Panc1 (cell line): Measurements from ENCODE around the gene GALC. TPM values are rescaled to one million over a fixed set of nuclear protein-coding genes. Genes with fewer than 3 reads are reported as not detected.

Source experiments
- ATAC-seq: fragments of 200-7000 bp; cut with Tn5 transposase; 2 replicates; pipeline ENCODE4 v1.9.1; 2020; ENCODE audit warnings: mild to moderate bottlenecking, moderate library complexity
- BruUV-seq: library from RNA; stranded (reverse); fragments of 400-500 nt; replicated peaks from 2 replicates; lab custom pipeline; 2021; lab: Mats Ljungman, UMichigan
- CTCF ChIA-PET: fragments of 300-600 bp; sonication (Branson Sonifier 250); formaldehyde crosslinking; loops from one replicate; lab custom pipeline; 2022; ENCODE audit warnings: antibody characterized with exemption; lab: Charles Lee
- POLR2A ChIA-PET: fragments of 300-600 bp; sonication (Branson Sonifier 250); formaldehyde crosslinking; loops from one replicate; lab custom pipeline; 2022; ENCODE audit warnings: antibody characterized with exemption; lab: Charles Lee
- DNase-seq: peaks from one replicate; pipeline ENCODE4 v3.0.0-alpha.2; 2010; ENCODE audit warnings: low read depth, low spot score
- H3K27ac ChIP-seq: 2 replicates; pipeline ENCODE4 v1.5.1; 2011; ENCODE audit warnings: mild to moderate bottlenecking, low read length, inconsistent platforms
- H3K27me3 ChIP-seq: fragments of 200-500 bp; sonication (Bioruptor generic); 2 replicates; pipeline ENCODE4 v1.6.0; 2014; ENCODE audit warnings: low read length, inconsistent platforms; ENCODE audit not compliant: control insufficient read depth, insufficient read depth
- H3K36me3 ChIP-seq: fragments of 200-500 bp; sonication (Bioruptor generic); 2 replicates; pipeline ENCODE4 v1.5.1; 2014; ENCODE audit warnings: inconsistent platforms, mild to moderate bottlenecking, low read length, moderate library complexity; ENCODE audit not compliant: control insufficient read depth, insufficient read depth
- H3K4me1 ChIP-seq: 2 replicates; pipeline ENCODE4 v1.5.1; 2011; ENCODE audit warnings: inconsistent platforms, mild to moderate bottlenecking, low read length, moderate library complexity; ENCODE audit not compliant: control insufficient read depth, insufficient read depth
- H3K4me3 ChIP-seq, 2 experiments: 2 replicates each; pipeline ENCODE4 v1.5.1; 2011 to 2012; ENCODE audit warnings: low read depth in 2 of 2, low read length in 2 of 2, mild to moderate bottlenecking in 2 of 2, inconsistent platforms in 1 of 2, moderate library complexity in 1 of 2
- H3K9me3 ChIP-seq: fragments of 200-500 bp; sonication (Bioruptor generic); 2 replicates; pipeline ENCODE4 v1.5.1; 2014; ENCODE audit warnings: low read depth, mild to moderate bottlenecking, inconsistent platforms, low read length, moderate library complexity; ENCODE audit not compliant: control insufficient read depth, insufficient read depth
- POLR2AphosphoS5 ChIP-seq: IDR thresholded peaks from 2 replicates; pipeline ENCODE4 v1.6.1; 2012; ENCODE audit warnings: mild to moderate bottlenecking, low read depth, low read length, moderate library complexity
- SIN3A ChIP-seq: IDR thresholded peaks from 2 replicates; pipeline ENCODE4 v1.6.1; 2012; ENCODE audit warnings: low read depth, mild to moderate bottlenecking, low read length, moderate library complexity, borderline replicate concordance; ENCODE audit not compliant: insufficient read depth
- TCF7L2 ChIP-seq: IDR thresholded peaks from 2 replicates; pipeline ENCODE4 v1.6.1; 2011; ENCODE audit warnings: mild to moderate bottlenecking, low read depth, low read length, inconsistent platforms
- in situ Hi-C: cut with HindIII; loops from 2 replicates; pipeline ENCODE4 v1.10.0; 2016; ENCODE audit warnings: low sequenced_read_pairs, low pct_unique_long_range_greater_than_20kb
- intact Hi-C: fragments of 100-400 bp; cut with micrococcal nuclease; formaldehyde crosslinking; loops from one replicate; pipeline ENCODE4 v1.10.0; 2022; ENCODE audit not compliant: unreplicated experiment
- total RNA-seq: library from RNA; stranded (reverse); gene quantifications from one replicate; pipeline ENCODE4 v1.2.1, GENCODE V29; 2021; ENCODE audit not compliant: unreplicated experiment
- TF ChIP-seq, protein P1 (sequence below), 2 experiments: IDR thresholded peaks; 2 replicates each; pipeline ENCODE4 v1.6.1; 2011 to 2012; ENCODE audit warnings: low read depth in 2 of 2, control low read depth in 1 of 2, low read length in 1 of 2, mild to moderate bottlenecking in 1 of 2, moderate library complexity in 1 of 2; ENCODE audit not compliant: insufficient read depth in 1 of 2
- TF ChIP-seq, protein P2 (sequence below): fragments of 450-650 bp; IDR thresholded peaks from 2 replicates; pipeline ENCODE4 v1.5.1; 2017; ENCODE audit warnings: mild to moderate bottlenecking

GALC gene
- total RNA-seq, 1 experiment from 2014 or later = 9.7 TPM

- ATAC-seq = no peak
These were observed 12.1 kb upstream of the GALC start, which contains the start of gene GPR65 for GRCh38 chr14:88005050-88005481. TSS of gene GPR65 (plus strand) at chr14:88005135. CDS start at chr14:88010848, 5,713 bp downstream.

DNA sequence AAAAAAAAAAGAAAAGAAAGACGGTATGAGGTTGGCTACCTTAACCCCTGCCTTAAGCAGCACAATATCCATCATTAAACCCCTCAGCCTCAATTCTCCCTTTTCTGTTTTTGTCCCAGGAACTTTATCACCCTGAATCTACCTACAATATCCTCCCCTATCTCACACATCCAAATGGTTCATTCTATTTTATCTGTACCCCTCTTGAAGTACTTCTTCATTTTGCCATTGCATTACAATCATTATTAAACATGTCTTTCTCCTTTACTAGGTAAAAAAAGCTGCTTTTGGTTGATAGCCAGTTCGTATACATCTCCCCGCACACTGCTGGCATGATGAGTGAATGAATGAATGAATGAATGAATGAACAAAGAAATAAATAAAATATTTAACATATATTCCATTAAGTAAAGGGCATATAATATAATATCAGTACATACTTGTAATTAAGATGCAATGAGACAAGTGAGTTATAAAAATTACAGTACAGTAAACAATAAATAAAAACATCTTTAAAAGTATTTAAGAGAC, 11.6 kb upstream of the GALC start:
- intact Hi-C loops (no loop called here), in situ Hi-C loops (no loop called here)
- ChIA-PET CTCF (no interaction called here), POLR2A (no interaction called here)
- Histone ChIP-seq H3K4me3 (no peak overlapping the region), H3K27me3 (no peaks in the 10 kb centered on the region), H3K9me3 (no peaks in the 10 kb centered on the region), H3K36me3 (no peaks in the 10 kb centered on the region), H3K27ac (no peak overlapping the region), H3K4me1 (no peaks in the 10 kb centered on the region)
- BruUV-seq = no TSS peak
- DNase-seq = no peak
- ATAC-seq = no peak
- TF ChIP-seq, protein P1, sequence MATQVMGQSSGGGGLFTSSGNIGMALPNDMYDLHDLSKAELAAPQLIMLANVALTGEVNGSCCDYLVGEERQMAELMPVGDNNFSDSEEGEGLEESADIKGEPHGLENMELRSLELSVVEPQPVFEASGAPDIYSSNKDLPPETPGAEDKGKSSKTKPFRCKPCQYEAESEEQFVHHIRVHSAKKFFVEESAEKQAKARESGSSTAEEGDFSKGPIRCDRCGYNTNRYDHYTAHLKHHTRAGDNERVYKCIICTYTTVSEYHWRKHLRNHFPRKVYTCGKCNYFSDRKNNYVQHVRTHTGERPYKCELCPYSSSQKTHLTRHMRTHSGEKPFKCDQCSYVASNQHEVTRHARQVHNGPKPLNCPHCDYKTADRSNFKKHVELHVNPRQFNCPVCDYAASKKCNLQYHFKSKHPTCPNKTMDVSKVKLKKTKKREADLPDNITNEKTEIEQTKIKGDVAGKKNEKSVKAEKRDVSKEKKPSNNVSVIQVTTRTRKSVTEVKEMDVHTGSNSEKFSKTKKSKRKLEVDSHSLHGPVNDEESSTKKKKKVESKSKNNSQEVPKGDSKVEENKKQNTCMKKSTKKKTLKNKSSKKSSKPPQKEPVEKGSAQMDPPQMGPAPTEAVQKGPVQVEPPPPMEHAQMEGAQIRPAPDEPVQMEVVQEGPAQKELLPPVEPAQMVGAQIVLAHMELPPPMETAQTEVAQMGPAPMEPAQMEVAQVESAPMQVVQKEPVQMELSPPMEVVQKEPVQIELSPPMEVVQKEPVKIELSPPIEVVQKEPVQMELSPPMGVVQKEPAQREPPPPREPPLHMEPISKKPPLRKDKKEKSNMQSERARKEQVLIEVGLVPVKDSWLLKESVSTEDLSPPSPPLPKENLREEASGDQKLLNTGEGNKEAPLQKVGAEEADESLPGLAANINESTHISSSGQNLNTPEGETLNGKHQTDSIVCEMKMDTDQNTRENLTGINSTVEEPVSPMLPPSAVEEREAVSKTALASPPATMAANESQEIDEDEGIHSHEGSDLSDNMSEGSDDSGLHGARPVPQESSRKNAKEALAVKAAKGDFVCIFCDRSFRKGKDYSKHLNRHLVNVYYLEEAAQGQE (IDR thresholded peaks at IDR 0.05; ENCODE audit: insufficient read depth in 1 of 2, low read depth in 2 of 2, low read length in 1 of 2) = no peak
- TF ChIP-seq TCF7L2 (no peak), SIN3A (no peak), POLR2AphosphoS5 (no peak)
- TF ChIP-seq, protein P2, sequence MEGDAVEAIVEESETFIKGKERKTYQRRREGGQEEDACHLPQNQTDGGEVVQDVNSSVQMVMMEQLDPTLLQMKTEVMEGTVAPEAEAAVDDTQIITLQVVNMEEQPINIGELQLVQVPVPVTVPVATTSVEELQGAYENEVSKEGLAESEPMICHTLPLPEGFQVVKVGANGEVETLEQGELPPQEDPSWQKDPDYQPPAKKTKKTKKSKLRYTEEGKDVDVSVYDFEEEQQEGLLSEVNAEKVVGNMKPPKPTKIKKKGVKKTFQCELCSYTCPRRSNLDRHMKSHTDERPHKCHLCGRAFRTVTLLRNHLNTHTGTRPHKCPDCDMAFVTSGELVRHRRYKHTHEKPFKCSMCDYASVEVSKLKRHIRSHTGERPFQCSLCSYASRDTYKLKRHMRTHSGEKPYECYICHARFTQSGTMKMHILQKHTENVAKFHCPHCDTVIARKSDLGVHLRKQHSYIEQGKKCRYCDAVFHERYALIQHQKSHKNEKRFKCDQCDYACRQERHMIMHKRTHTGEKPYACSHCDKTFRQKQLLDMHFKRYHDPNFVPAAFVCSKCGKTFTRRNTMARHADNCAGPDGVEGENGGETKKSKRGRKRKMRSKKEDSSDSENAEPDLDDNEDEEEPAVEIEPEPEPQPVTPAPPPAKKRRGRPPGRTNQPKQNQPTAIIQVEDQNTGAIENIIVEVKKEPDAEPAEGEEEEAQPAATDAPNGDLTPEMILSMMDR = no peak

More at GRCh38 chr14:88005050-88005481, 12.1 kb upstream of the GALC start, which contains the start of gene GPR65:
- no peak for DNase-seq
- in situ Hi-C loops = no loop called here
- H3K4me3 ChIP-seq = no peak within 1 kb of the TSS
- BruUV-seq = no TSS peak
- intact Hi-C loops = no loop called here
- CTCF ChIA-PET = no interaction called here
- H3K27me3 ChIP-seq = no peaks in the 10 kb centered on the region
- POLR2A ChIA-PET = no interaction called here
- no peak within 1 kb of the TSS for H3K27ac ChIP-seq
- no peaks in the 10 kb centered on the region for H3K9me3 ChIP-seq
- H3K4me1 ChIP-seq = no peaks in the 10 kb centered on the region
- TF ChIP-seq POLR2AphosphoS5 (no peak), SIN3A (no peak), TCF7L2 (no peak)
- TF ChIP-seq, protein P1 (IDR thresholded peaks at IDR 0.05; ENCODE audit: insufficient read depth in 1 of 2, low read depth in 2 of 2, low read length in 1 of 2) = no peak
- TF ChIP-seq, protein P2 = no peak
- H3K36me3 ChIP-seq = no peaks in the 10 kb centered on the region
